Neural cell (in vitro differentiated cells): ENCODE results near the gene TMCC1. TPM values are rescaled to one million over a fixed set of nuclear protein-coding genes. Genes with fewer than 3 reads are reported as not detected.

Source experiments
- H2AFZ ChIP-seq: fragments of 200-600, 300-800 bp; sonication (generic), shearing (Covaris generic); 2 replicates; pipeline ENCODE4 v1.6.0; 2014; ENCODE audit warnings: low read depth, mild to moderate bottlenecking, antibody characterized with exemption, low read length, moderate library complexity
- H3F3A ChIP-seq: fragments of 200-600 bp; shearing (Covaris generic); 2 replicates; pipeline ENCODE4 v1.6.1; 2016; ENCODE audit warnings: mild to moderate bottlenecking, moderate library complexity, mixed read lengths, antibody characterized with exemption, low read length; ENCODE audit not compliant: insufficient read depth, poor library complexity, severe bottlenecking
- H3K27ac ChIP-seq: fragments of 200-600, 300-800 bp; sonication (generic), shearing (Covaris generic); 2 replicates; pipeline ENCODE4 v1.5.1; 2014; ENCODE audit warnings: mild to moderate bottlenecking, low read length, moderate library complexity
- H3K27me3 ChIP-seq: fragments of 300-800, 200-600 bp; sonication (generic), shearing (Covaris generic); 2 replicates; pipeline ENCODE4 v1.6.0; 2014; ENCODE audit warnings: mild to moderate bottlenecking, low read depth, low read length, moderate library complexity; ENCODE audit not compliant: insufficient read depth
- H3K36me3 ChIP-seq: fragments of 300-800, 200-600 bp; sonication (generic), shearing (Covaris generic); 2 replicates; pipeline ENCODE4 v1.5.1; 2014; ENCODE audit warnings: mild to moderate bottlenecking, antibody characterized with exemption, low read length, moderate library complexity; ENCODE audit not compliant: insufficient read depth
- H3K4me2 ChIP-seq: fragments of 300-800, 200-600 bp; sonication (generic), shearing (Covaris generic); 2 replicates; pipeline ENCODE4 v1.6.0; 2014; ENCODE audit warnings: mild to moderate bottlenecking, low read length
- H3K4me3 ChIP-seq: fragments of 300-800, 200-600 bp; sonication (generic), shearing (Covaris generic); 2 replicates; pipeline ENCODE4 v1.5.1; 2014; ENCODE audit warnings: mild to moderate bottlenecking, low read length, moderate library complexity
- H3K79me2 ChIP-seq: fragments of 200-600 bp; shearing (Covaris generic); replicated peaks from 2 replicates; pipeline ENCODE4 v1.6.0; 2014; ENCODE audit warnings: mild to moderate bottlenecking, low read length, moderate library complexity; ENCODE audit not compliant: insufficient read depth
- H3K9ac ChIP-seq: fragments of 300-800, 200-600 bp; sonication (generic), shearing (Covaris generic); 2 replicates; pipeline ENCODE4 v1.6.1; 2016; ENCODE audit warnings: mild to moderate bottlenecking, low read length, mixed read lengths
- H3K9me2 ChIP-seq: fragments of 200-600 bp; shearing (Covaris generic); 2 replicates; pipeline ENCODE4 v1.6.1; 2016; ENCODE audit warnings: mild to moderate bottlenecking, low read length, mixed read lengths; ENCODE audit not compliant: insufficient read depth
- H3K9me3 ChIP-seq: fragments of 200-600, 300-800 bp; sonication (generic), shearing (Covaris generic); 2 replicates; pipeline ENCODE4 v1.6.1; 2016; ENCODE audit warnings: mild to moderate bottlenecking, mixed run types, low read length, moderate library complexity, mixed read lengths
- H4K20me1 ChIP-seq: fragments of 200-600 bp; shearing (Covaris generic); 2 replicates; pipeline ENCODE4 v1.6.1; 2016; ENCODE audit warnings: mild to moderate bottlenecking, mixed run types; ENCODE audit not compliant: insufficient read depth
- EP300 ChIP-seq: fragments of 450-650 bp; conservative IDR thresholded peaks from 2 replicates; pipeline ENCODE4 v1.6.1; 2014; ENCODE audit warnings: antibody characterized with exemption, mild to moderate bottlenecking, moderate library complexity; ENCODE audit not compliant: poor library complexity, severe bottlenecking
- EZH2 ChIP-seq: fragments of 200-600, 300-800 bp; shearing (Covaris generic), sonication (generic); IDR thresholded peaks from 2 replicates; pipeline ENCODE4 v1.6.1; 2014; ENCODE audit warnings: antibody characterized with exemption, low read length, borderline replicate concordance, mild to moderate bottlenecking; ENCODE audit not compliant: insufficient read depth, poor library complexity, severe bottlenecking
- MXI1 ChIP-seq: fragments of 450-650 bp; conservative IDR thresholded peaks from 2 replicates; pipeline ENCODE4 v1.6.1; 2014; ENCODE audit warnings: antibody characterized with exemption, mild to moderate bottlenecking; ENCODE audit not compliant: poor library complexity, severe bottlenecking
- POLR2AphosphoS5 ChIP-seq: IDR thresholded peaks from 2 replicates; pipeline ENCODE4 v1.6.1; 2012
- RAD21 ChIP-seq: fragments of 450-650 bp; conservative IDR thresholded peaks from 2 replicates; pipeline ENCODE4 v1.6.1; 2014; ENCODE audit warnings: antibody characterized with exemption, mild to moderate bottlenecking, moderate library complexity
- SMC3 ChIP-seq: fragments of 450-650 bp; conservative IDR thresholded peaks from 2 replicates; pipeline ENCODE4 v1.6.1; 2014; ENCODE audit warnings: antibody characterized with exemption, mild to moderate bottlenecking, moderate library complexity; ENCODE audit not compliant: poor library complexity
- TAF1 ChIP-seq: IDR thresholded peaks from 2 replicates; pipeline ENCODE4 v1.6.1; 2012; ENCODE audit warnings: low read depth
- polyA minus RNA-seq: library from RNA; depleted of rRNA, polyadenylated mRNA; stranded (reverse); fragments of >200 nt; gene quantifications from 2 replicates; pipeline ENCODE4 v1.2.3, GENCODE V29; 2014
- polyA plus RNA-seq: library from polyadenylated mRNA; depleted of rRNA; stranded (reverse); fragments of >200 nt; gene quantifications from 2 replicates; pipeline ENCODE4 v1.2.3, GENCODE V29; 2014
- TF ChIP-seq, protein P1 (sequence below): IDR thresholded peaks from 2 replicates; pipeline ENCODE4 v1.6.1; 2012; ENCODE audit warnings: borderline replicate concordance
- TF ChIP-seq, protein P2 (sequence below): fragments of 450-650 bp; IDR thresholded peaks from 2 replicates; pipeline ENCODE4 v1.5.1; 2014; ENCODE audit warnings: antibody characterized with exemption, mild to moderate bottlenecking, moderate library complexity; ENCODE audit not compliant: poor library complexity, severe bottlenecking

TMCC1 gene
- polyA plus RNA-seq = 25.0 and 27.1 TPM in 2 replicates
- polyA minus RNA-seq = 87.2 and 107 TPM in 2 replicates

GRCh38 chr3:129893581-129894070 is at the start of gene TMCC1:
Gene TMCC1, minus strand, starts transcription at chr3:129893711.
- Histone ChIP-seq H3K9me2 (no peaks in the 10 kb centered on the region), H3K9ac (peak within 1 kb of the TSS; percentile 99), H3F3A (no peaks in the 10 kb centered on the region), H3K27ac (peak within 1 kb of the TSS; percentile 96), H2AFZ (peak within 1 kb of the TSS; percentile 93), H3K4me3 (peak within 1 kb of the TSS; percentile 93), H3K79me2 (peaks cover 38% of the 10 kb centered on the region), H3K36me3 (no peaks in the 10 kb centered on the region), H3K27me3 (no peaks in the 10 kb centered on the region), H3K9me3 (no peaks in the 10 kb centered on the region), H3K4me2 (peak within 1 kb of the TSS; percentile 94), H4K20me1 (peaks cover 8% of the 10 kb centered on the region)
- TF ChIP-seq EZH2 (no peak), EP300 (no peak), POLR2AphosphoS5 (peak; percentile 73), RAD21 (peak; percentile 44), MXI1 (peak; percentile 81), SMC3 (peak; percentile 31), TAF1 (no peak)
- TF ChIP-seq, protein P1, sequence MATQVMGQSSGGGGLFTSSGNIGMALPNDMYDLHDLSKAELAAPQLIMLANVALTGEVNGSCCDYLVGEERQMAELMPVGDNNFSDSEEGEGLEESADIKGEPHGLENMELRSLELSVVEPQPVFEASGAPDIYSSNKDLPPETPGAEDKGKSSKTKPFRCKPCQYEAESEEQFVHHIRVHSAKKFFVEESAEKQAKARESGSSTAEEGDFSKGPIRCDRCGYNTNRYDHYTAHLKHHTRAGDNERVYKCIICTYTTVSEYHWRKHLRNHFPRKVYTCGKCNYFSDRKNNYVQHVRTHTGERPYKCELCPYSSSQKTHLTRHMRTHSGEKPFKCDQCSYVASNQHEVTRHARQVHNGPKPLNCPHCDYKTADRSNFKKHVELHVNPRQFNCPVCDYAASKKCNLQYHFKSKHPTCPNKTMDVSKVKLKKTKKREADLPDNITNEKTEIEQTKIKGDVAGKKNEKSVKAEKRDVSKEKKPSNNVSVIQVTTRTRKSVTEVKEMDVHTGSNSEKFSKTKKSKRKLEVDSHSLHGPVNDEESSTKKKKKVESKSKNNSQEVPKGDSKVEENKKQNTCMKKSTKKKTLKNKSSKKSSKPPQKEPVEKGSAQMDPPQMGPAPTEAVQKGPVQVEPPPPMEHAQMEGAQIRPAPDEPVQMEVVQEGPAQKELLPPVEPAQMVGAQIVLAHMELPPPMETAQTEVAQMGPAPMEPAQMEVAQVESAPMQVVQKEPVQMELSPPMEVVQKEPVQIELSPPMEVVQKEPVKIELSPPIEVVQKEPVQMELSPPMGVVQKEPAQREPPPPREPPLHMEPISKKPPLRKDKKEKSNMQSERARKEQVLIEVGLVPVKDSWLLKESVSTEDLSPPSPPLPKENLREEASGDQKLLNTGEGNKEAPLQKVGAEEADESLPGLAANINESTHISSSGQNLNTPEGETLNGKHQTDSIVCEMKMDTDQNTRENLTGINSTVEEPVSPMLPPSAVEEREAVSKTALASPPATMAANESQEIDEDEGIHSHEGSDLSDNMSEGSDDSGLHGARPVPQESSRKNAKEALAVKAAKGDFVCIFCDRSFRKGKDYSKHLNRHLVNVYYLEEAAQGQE = no peak
- TF ChIP-seq, protein P2, sequence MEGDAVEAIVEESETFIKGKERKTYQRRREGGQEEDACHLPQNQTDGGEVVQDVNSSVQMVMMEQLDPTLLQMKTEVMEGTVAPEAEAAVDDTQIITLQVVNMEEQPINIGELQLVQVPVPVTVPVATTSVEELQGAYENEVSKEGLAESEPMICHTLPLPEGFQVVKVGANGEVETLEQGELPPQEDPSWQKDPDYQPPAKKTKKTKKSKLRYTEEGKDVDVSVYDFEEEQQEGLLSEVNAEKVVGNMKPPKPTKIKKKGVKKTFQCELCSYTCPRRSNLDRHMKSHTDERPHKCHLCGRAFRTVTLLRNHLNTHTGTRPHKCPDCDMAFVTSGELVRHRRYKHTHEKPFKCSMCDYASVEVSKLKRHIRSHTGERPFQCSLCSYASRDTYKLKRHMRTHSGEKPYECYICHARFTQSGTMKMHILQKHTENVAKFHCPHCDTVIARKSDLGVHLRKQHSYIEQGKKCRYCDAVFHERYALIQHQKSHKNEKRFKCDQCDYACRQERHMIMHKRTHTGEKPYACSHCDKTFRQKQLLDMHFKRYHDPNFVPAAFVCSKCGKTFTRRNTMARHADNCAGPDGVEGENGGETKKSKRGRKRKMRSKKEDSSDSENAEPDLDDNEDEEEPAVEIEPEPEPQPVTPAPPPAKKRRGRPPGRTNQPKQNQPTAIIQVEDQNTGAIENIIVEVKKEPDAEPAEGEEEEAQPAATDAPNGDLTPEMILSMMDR = no peak

GRCh38 chr3:129943020-129943419 is 49.5 kb upstream of the TMCC1 start:
- H3K9me2 ChIP-seq = no peaks in the 10 kb centered on the region
- no peaks in the 10 kb centered on the region for H3F3A ChIP-seq

More at GRCh38 chr3:129943020-129943419, 49.5 kb upstream of the TMCC1 start:
- Histone ChIP-seq H3K9ac (no peak overlapping the region), H3K4me3 (no peak overlapping the region), H3K9me3 (no peaks in the 10 kb centered on the region), H3K36me3 (no peaks in the 10 kb centered on the region), H3K4me2 (no peak overlapping the region), H2AFZ (no peak overlapping the region), H3K27ac (no peak overlapping the region), H3K79me2 (no peaks in the 10 kb centered on the region), H4K20me1 (no peaks in the 10 kb centered on the region), H3K27me3 (no peaks in the 10 kb centered on the region)
- no peak for TF ChIP-seq EZH2
- TF ChIP-seq EP300 = no peak
- TF ChIP-seq POLR2AphosphoS5 = no peak
- TF ChIP-seq MXI1 = no peak
- no peak for TF ChIP-seq SMC3
- TF ChIP-seq TAF1 = no peak
- TF ChIP-seq, protein P2 = no peak
- no peak for TF ChIP-seq RAD21
- TF ChIP-seq, protein P1 = no peak
